OCI-LY1 (cell line): ENCODE measurements around the gene LRRC59.

Source experiments
- H2AFZ ChIP-seq: fragments of 200-600 bp; sonication (generic), shearing (Covaris generic); 2 replicates; pipeline ENCODE4 v1.6.0; 2014; ENCODE audit warnings: antibody characterized with exemption, mild to moderate bottlenecking, low read length
- H3F3A ChIP-seq: fragments of 200-600 bp; sonication (generic), shearing (Covaris generic); 2 replicates; pipeline ENCODE4 v1.6.0; 2014; ENCODE audit warnings: mild to moderate bottlenecking, antibody characterized with exemption, low read length, moderate library complexity; ENCODE audit not compliant: insufficient read depth
- H3K27ac ChIP-seq: fragments of 200-600 bp; sonication (generic); 2 replicates; pipeline ENCODE4 v1.5.1; 2014; ENCODE audit warnings: low read length, mixed run types, mild to moderate bottlenecking, low read depth; ENCODE audit not compliant: poor library complexity, severe bottlenecking
- H3K27me3 ChIP-seq: fragments of 200-600 bp; sonication (generic); 2 replicates; pipeline ENCODE4 v1.6.0; 2014; ENCODE audit warnings: antibody characterized with exemption, mild to moderate bottlenecking, low read length, moderate library complexity; ENCODE audit not compliant: insufficient read depth
- H3K36me3 ChIP-seq: fragments of 200-600 bp; sonication (generic); 2 replicates; pipeline ENCODE4 v1.6.1; 2014; ENCODE audit warnings: mild to moderate bottlenecking, antibody characterized with exemption, low read length, moderate library complexity, mixed read lengths; ENCODE audit not compliant: insufficient read depth
- H3K4me1 ChIP-seq: fragments of 200-600 bp; sonication (generic); 2 replicates; pipeline ENCODE4 v1.5.1; 2014; ENCODE audit warnings: mild to moderate bottlenecking, low read length, moderate library complexity; ENCODE audit not compliant: insufficient read depth, severe bottlenecking
- H3K4me2 ChIP-seq: fragments of 200-600 bp; sonication (generic), shearing (Covaris generic); 2 replicates; pipeline ENCODE4 v1.6.1; 2014; ENCODE audit warnings: low read length
- H3K4me3 ChIP-seq: fragments of 200-600 bp; sonication (generic); 2 replicates; pipeline ENCODE4 v1.5.1; 2014; ENCODE audit warnings: low read length, low read depth, mild to moderate bottlenecking, mixed read lengths; ENCODE audit not compliant: poor library complexity, severe bottlenecking
- H3K79me2 ChIP-seq: fragments of 200-600 bp; shearing (Covaris generic); 2 replicates; pipeline ENCODE4 v1.6.1; 2016; ENCODE audit warnings: mixed run types, low read length, mixed read lengths; ENCODE audit not compliant: insufficient read depth
- H3K9ac ChIP-seq: fragments of 200-600 bp; sonication (generic), shearing (Covaris generic); 2 replicates; pipeline ENCODE4 v1.6.1; 2014; ENCODE audit warnings: mild to moderate bottlenecking, low read length, mixed read lengths
- H3K9me2 ChIP-seq: fragments of 200-600 bp; sonication (generic), shearing (Covaris generic); 2 replicates; pipeline ENCODE4 v1.6.1; 2014; ENCODE audit warnings: low read depth, mild to moderate bottlenecking, low read length, mixed read lengths
- H3K9me3 ChIP-seq: fragments of 200-600 bp; shearing (Covaris generic); 2 replicates; pipeline ENCODE4 v1.6.1; 2014; ENCODE audit warnings: low read length, mixed read lengths
- H4K20me1 ChIP-seq: fragments of 200-600 bp; sonication (generic), shearing (Covaris generic); 2 replicates; pipeline ENCODE4 v1.6.0; 2016; ENCODE audit warnings: mild to moderate bottlenecking, low read length; ENCODE audit not compliant: insufficient read depth
- CTCF ChIP-seq: fragments of 200-600 bp; sonication (generic), shearing (Covaris generic); IDR thresholded peaks from 2 replicates; pipeline ENCODE4 v1.5.1; 2017; ENCODE audit warnings: mild to moderate bottlenecking, antibody characterized with exemption, low read length, moderate library complexity, mixed read lengths
- EZH2 ChIP-seq: fragments of 200-600 bp; sonication (generic), shearing (Covaris generic); IDR thresholded peaks from 2 replicates; pipeline ENCODE4 v1.8.0; 2017; ENCODE audit warnings: borderline replicate concordance, mixed run types, mild to moderate bottlenecking, antibody characterized with exemption, low read length, moderate library complexity, mixed read lengths

The LRRC59 gene

GRCh38 chr17:50362661-50363060, 34.7 kb downstream of the LRRC59 start:
- H3K9me2 ChIP-seq = no peaks in the 10 kb centered on the region
- H3K4me1 ChIP-seq = peaks cover 6% of the 10 kb centered on the region
- H2AFZ ChIP-seq = no peak overlapping the region
- H3F3A ChIP-seq = no peaks in the 10 kb centered on the region
- H3K27me3 ChIP-seq = no peaks in the 10 kb centered on the region
- TF ChIP-seq CTCF (no peak), EZH2 (no peak)
- H3K79me2 ChIP-seq = no peaks in the 10 kb centered on the region
- H3K27ac ChIP-seq = no peak overlapping the region
- no peak overlapping the region for H3K4me3 ChIP-seq
- H3K36me3 ChIP-seq = peaks cover 47% of the 10 kb centered on the region
- H3K4me2 ChIP-seq = no peak overlapping the region
- H4K20me1 ChIP-seq = no peaks in the 10 kb centered on the region
- H3K9me3 ChIP-seq = no peaks in the 10 kb centered on the region
- no peak overlapping the region for H3K9ac ChIP-seq

GRCh38 chr17:50361561-50362480, 35.5 kb downstream of the LRRC59 start:
- H3K9me2 ChIP-seq = no peaks in the 10 kb centered on the region
- no peak overlapping the region for H3K9ac ChIP-seq
- no peaks in the 10 kb centered on the region for H3K27me3 ChIP-seq
- no peaks in the 10 kb centered on the region for H4K20me1 ChIP-seq
- H3K79me2 ChIP-seq = no peaks in the 10 kb centered on the region
- H3F3A ChIP-seq = no peaks in the 10 kb centered on the region
- no peak overlapping the region; the same call in 1 of the 2 replicates for H3K4me2 ChIP-seq
- no peak overlapping the region for H3K27ac ChIP-seq
- no peak for TF ChIP-seq EZH2
- peak; percentile 85 for TF ChIP-seq CTCF
- no peak overlapping the region for H2AFZ ChIP-seq
- H3K4me1 ChIP-seq = peaks cover 6% of the 10 kb centered on the region
- H3K36me3 ChIP-seq = peaks cover 46% of the 10 kb centered on the region
- no peak overlapping the region for H3K4me3 ChIP-seq
- no peaks in the 10 kb centered on the region for H3K9me3 ChIP-seq

- Histone ChIP-seq H4K20me1 (no peaks in the 10 kb centered on the region), H3K9me2 (no peaks in the 10 kb centered on the region), H3K9ac (no peak overlapping the region), H3K4me2 (no peak overlapping the region), H3K4me1 (peaks cover 6% of the 10 kb centered on the region), H2AFZ (no peak overlapping the region), H3K27me3 (no peaks in the 10 kb centered on the region), H3K9me3 (no peaks in the 10 kb centered on the region), H3K36me3 (peaks cover 50% of the 10 kb centered on the region), H3K79me2 (no peaks in the 10 kb centered on the region), H3F3A (no peaks in the 10 kb centered on the region), H3K4me3 (no peak overlapping the region), H3K27ac (no peak overlapping the region)
- TF ChIP-seq CTCF (no peak), EZH2 (no peak)
Measured at GRCh38 chr17:50360486-50361115, 36.7 kb downstream of the LRRC59 start.
